ENCODE results near the gene SUPT6H. TPM values are rescaled to one million over a fixed set of nuclear protein-coding genes. Genes with fewer than 3 reads are reported as not detected.
A peak's percentile ranks its signal among the peaks of the same experiment; 100 is the strongest.

Gene SUPT6H
- total RNA-seq, 4 donors from 2014 or later: 51.9 to 98.8 (median 63.1) TPM

DNA sequence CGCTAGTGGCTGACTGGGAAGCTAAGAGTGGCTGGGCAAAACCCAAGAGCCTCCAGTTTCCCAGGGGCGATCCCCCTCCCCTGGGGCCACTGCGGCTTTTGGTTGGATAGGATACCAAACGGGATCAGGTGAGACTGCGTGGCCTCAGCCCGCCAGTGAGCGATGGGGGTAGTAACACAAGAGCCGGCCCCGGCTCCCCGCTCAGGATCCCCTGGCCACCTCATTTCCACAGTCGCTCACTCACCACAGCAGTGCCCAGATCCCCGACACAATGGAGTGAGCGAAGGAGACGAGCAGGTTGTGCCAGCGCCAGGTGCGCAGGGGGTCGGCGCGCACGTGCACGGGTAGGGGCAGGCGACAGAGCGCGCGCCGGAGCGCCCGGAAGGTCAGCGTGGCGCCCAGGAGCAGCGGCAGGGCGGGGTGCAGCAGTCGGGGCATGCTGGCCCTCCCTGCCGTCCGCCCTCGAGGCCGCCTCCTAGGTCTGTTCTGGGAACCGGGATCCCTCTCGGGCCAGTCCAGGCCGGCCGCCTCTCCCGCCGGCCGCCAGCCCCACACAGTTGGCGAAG, 63.7 kb downstream of the SUPT6H start:
- TF ChIP-seq, protein P1, sequence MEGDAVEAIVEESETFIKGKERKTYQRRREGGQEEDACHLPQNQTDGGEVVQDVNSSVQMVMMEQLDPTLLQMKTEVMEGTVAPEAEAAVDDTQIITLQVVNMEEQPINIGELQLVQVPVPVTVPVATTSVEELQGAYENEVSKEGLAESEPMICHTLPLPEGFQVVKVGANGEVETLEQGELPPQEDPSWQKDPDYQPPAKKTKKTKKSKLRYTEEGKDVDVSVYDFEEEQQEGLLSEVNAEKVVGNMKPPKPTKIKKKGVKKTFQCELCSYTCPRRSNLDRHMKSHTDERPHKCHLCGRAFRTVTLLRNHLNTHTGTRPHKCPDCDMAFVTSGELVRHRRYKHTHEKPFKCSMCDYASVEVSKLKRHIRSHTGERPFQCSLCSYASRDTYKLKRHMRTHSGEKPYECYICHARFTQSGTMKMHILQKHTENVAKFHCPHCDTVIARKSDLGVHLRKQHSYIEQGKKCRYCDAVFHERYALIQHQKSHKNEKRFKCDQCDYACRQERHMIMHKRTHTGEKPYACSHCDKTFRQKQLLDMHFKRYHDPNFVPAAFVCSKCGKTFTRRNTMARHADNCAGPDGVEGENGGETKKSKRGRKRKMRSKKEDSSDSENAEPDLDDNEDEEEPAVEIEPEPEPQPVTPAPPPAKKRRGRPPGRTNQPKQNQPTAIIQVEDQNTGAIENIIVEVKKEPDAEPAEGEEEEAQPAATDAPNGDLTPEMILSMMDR (IDR thresholded peaks at IDR 0.05): no peak
- no peak for DNase-seq (ENCODE audit: low spot score)
- peak; percentile 47 for ATAC-seq (ENCODE audit: low FRiP score)

DNA sequence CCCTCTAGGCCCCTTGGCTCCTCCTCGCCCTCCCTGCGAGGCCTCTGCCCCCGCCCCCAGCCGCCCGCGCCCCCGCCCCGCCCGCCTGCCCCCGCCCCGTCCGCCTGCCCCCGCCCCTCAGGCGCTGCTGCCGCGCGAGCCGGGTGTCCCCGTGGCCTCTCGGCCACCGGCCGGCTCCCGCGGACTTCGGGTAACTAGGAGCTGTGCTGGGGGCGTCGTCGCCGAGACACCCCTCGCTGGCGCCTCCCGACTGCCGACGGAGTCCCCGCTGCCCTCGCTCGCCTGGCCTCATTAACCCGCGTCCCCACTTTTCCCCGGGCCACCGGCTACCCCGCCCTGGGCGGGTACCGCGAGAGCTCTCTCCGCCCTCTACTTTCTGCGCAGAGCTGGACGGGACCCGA, 64.2 kb downstream of the SUPT6H start, which contains the start of gene TLCD1:
TLCD1 (minus strand) TSS at position 8 of the 401 bp plus-strand sequence. CDS start 136 bp downstream, outside the sequence.
- DNase-seq (ENCODE audit: low spot score) (no peak), ATAC-seq (ENCODE audit: low FRiP score) (peak; percentile 16)
- TF ChIP-seq, protein P1 (IDR thresholded peaks at IDR 0.05): no peak

DNA sequence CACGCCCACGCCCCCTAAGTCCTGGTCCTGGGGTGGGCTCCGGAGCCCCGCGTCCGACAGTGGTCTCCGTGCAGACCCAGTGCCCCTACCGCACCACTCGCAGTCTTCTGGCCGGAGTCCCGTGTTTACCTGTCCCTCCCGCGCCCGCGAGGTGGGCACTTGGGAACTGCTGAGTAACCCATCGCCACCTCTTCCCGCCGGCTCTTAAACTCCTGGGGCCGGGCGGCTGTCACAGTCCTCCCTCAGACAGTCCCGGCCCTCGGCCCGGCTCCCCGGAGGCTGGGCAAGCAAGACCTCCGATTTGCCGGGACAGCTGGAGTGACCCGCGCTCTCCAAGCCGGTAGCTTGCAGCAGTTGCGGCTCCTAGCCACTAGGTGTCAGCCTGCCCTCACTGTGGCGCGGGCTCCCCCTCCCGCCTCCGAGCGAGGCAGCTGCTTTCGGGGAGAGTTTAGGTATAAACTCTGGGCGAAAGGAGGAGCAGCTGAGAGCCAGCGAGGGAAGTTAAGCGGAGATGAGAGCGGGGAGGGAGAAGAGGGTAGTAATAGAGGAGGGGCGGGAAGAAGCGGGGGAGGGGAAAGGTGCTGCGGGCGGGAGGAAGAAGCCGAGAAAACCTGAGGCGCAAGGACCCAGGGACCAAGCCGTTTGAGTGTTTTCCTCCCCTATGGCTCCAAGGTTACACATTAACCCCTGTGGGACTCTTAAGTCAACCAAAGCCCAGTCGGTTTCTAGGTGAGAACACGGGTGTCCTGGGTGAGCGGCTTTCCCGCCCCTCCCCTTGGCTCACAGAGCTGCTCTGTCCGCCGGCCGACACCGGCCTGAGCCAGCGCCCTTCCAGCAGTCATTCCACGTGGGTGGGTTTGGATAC, 64.9 kb downstream of the SUPT6H start:
- DNase-seq (ENCODE audit: low spot score): peak; percentile 84
- TF ChIP-seq, protein P1 (IDR thresholded peaks at IDR 0.05): peak in 2 of 3 donors; percentile 62 to 85
- peak; percentile 77 for ATAC-seq (ENCODE audit: low FRiP score)

DNA sequence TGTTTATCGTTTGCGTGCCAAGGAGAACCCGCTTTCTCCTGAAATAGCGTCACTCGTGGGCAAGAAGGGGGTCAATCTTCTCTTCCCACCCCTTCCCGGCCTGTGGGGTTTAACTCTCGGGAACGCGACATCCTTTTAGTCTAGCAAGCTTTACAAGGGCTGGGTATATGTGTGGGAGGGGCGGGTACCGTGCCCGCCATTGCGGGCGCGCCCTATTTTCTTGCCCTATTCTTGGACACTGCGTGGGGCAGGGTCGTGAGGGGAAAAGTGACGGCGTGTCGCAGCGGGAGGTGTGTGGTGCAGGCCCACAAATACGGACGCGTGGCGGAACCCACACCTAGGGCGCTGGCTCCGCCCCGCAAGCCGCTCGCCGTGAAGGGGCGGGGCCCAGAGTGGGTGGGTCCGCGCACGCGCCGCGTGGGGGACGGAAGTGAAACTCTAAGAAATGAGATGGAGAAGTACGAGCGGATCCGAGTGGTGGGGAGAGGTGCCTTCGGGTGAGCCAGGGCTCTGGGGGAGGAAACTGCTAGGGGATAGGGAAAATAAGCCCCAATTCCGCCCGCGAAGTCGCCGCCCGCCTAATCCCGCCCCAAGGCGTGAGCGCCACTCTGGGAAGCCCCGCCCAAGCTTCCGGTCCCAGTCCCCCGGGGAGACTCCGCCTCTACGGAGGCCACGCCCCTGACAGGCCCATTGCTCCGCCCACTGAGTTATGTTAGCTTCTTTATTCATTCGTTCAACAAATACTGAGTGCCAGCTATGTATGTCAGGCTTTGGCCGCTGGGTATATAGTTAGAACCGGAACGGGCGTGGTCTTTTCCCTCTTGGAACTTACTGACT, 66.6 kb downstream of the SUPT6H start, which contains the start of gene NEK8:
NEK8 (plus strand) TSS at position 425 of the 837 bp plus-strand sequence; CDS start at position 451, 26 bp downstream.
- DNase-seq (ENCODE audit: low spot score): peak; percentile 99
- TF ChIP-seq, protein P1 (IDR thresholded peaks at IDR 0.05): no peak
- peak; percentile 72 for ATAC-seq (ENCODE audit: low FRiP score)

DNA sequence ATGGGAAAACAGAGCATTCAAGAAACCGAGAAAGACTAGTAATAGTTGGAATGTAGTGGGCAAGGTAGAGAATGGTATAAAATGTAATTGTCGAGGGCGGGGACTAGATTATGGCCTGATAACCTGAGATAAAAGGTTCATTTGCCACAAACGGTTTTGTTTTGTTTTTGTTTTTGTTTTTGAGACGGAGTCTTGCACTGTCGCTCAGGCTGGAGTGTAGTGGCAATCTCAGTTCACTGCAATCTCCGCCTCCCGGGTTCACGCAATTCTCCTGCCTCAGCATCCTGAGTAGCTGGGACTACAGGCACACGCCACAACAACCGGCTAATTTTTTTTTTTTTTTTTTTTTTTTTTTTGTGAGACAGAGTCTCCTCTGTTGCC, 67.9 kb downstream of the SUPT6H start:
- DNase-seq (ENCODE audit: low spot score) (no peak), ATAC-seq (ENCODE audit: low FRiP score) (no peak)
- TF ChIP-seq, protein P1 (IDR thresholded peaks at IDR 0.05): no peak

DNA sequence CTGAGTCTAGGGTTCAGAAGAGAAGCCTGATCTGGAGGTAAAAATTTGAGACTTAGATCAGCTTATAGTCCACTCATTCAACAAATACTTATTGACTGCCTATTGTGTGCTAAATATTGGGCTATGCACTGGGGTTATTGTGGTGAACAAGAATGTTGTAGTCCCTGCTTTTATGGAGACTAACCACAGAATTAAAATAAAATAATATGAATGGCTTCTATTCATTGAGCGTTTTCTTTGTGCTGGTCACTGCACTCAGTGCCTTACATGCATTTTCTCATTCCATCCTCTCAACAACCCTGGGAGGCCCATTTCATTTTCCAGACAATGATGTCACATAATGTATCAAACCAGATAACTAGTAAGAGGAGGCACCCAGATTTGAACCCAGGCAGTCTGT, 71.3 kb downstream of the SUPT6H start:
- no peak for DNase-seq (ENCODE audit: low spot score)
- TF ChIP-seq, protein P1 (IDR thresholded peaks at IDR 0.05): no peak
- ATAC-seq (ENCODE audit: low FRiP score): no peak
